Measurements from ENCODE around the gene QPCT.
"Not testable (repeated sequence)": the region's sequence is repeated elsewhere in the genome, so short reads cannot be mapped to it uniquely, and the experiment has no call there.

The QPCT gene

GRCh38 chr2:37361994-37362698 lies 17.7 kb downstream of the QPCT start:
- no peak for DNase-seq

DNA sequence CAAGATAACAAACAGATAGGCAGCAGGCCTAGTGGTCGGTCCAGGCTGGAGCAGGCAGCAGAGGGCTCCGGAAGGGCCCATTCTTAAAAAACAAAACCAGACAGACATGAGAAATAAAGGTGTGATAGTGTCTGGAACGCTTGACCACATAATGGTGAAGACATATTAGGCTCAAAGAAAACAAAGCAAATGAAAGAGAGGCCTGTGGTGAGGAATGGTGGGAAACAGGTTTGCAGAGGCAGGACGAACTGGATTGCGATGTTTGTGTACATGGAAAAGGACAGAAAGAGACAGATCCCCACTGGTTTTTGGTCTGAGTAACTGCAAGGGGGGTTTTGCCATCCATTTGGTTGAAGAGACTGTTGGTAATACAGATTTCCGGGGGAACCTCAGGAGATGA lies 19.9 kb downstream of the QPCT start:
- no peak for DNase-seq

DNA sequence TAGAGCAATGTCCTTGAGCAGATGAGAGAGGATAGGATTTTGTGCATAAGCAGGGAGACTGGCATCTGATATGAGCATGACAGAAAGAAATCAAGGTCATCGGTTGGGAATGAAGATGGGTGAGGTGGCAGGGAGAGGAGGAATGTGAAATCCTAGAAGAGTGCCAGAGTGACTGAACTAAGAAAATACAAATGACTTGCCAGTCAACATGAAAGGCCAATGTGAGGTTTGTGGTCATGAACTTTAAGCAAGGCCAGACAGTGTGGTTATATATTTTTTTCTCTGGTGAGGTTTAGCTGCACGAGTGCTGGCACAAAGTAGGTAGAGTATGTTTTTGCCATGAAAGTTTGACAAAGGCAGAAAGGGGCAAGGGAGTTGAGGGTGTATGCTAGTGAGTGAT lies 21.2 kb downstream of the QPCT start:
- DNase-seq = no peak

DNA sequence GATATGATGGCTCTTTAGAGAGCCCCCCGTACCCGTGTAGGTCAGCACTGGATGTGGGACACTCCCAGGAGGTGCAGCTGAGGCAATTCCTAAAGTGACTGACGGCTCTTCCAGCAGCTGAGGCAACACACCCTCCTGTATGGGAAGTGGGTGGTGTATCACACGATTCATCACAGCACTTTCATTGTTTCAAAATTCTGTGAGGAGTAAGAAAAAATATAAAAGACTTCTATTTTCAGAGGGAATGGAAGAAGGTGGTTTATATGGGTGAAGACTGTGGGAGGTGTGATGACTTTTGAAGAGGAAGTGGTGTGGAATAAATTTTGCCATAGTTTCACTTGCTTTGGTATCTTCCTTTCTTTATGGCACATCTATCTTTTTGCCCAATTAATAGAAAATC lies 22.3 kb downstream of the QPCT start:
- no peak for DNase-seq

DNA sequence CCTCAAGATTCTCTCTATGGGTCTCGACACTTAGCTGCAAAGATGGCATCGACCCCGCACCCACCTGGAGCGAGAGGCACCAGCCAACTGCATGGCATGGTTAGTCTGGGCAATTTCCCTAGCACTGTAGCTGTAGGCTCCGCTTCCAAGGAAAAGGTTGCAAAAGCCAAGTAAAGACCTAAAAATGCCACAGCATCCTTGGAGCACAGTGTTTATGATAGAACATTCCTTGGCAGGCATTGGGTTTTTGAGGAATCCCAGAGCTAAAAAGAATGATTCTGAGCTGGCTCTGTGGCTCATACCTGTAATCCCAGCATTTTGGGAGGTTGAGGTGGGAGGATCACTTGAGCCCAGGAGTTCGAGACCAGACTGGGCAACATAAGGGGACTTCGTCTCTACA lies 22.9 kb downstream of the QPCT start:
- no peak for DNase-seq

DNA sequence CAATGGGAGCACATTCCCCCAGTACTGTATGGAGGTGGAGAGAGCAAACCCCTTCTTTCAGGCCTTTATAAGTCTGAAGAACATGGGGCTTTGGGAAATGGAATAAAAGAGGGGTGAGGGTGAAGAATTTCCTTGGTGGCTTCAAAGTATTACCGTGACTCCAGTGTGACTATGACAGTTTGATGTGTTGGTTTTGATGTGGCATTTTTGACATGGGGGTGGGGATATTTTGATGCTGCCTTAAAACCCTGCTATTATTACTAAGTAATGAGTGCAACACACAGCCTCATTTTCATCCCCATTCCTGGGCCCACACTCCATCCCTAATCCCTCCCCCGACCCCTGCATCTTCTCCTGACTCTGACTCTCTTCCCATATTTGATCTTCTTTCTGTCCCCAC lies 23.6 kb downstream of the QPCT start:
- DNase-seq = no peak

DNA sequence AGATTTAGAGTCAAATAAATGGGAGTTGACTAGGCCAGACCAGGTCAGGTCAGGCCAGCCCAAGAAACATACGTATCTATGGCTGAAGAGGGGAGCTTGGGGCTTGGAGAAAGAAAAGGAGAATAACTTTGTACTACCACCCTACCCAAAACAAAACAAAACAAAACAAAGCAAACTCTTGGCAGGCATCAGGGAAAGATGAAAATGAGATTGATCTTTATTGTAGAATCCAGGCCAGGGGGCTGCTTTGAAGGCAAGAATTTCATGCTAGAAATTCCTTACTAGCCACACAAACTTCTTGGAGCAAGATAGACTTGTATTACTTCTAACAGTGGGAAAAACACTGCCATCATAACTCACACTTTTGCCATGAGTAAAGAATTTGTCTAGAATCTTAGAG lies 26.2 kb downstream of the QPCT start:
- DNase-seq = no peak

DNA sequence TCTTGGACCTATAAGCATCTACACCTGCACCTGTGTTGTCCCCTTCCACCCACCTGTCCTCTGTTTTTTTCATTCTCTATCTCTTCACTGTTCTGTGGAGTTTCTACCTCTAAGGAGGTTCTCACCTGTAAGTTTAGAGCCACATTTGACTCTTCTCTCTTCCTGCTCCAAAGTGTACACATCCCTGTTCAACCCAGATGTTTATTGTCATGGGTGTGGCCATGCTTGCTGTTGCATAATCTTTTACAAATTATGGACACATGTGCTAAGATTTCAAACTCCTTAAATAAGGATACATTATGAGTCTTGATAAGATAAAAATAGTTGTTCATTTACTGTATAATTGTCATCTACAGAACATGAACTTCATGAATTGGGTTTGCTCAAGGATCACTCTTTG lies 27.6 kb downstream of the QPCT start:
- no peak for DNase-seq

DNA sequence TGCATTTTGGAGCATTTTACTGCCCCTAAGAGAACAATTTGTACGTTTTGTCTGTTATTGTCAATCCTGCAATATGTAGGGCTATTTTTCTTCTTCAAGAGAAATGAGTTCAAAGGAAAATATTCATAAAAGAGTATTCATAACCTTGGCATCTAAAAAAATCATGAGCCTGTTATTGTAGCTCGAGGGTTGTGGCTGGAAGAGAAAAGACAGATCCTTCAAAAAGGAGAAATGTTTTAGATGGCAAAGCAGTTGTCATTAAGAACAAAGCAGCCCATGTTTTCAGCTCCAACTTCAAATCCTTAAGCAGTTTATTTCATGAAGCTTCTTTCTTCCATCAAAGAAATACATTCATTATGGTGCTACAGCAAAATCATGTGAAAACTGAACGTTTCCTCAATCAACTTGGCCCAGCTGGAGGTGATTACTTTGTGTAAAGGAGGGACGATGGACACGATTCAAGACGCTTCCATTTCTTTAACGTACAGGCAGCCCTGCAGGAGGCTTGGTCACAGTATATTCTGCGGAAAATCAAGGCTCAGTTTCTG lies 31.4 kb downstream of the QPCT start:
- DNase-seq = no peak

- no peak for DNase-seq
These were observed 32.2 kb downstream of the QPCT start for GRCh38 chr2:37376421-37377186.

GRCh38 chr2:37377187-37377532 lies 32.7 kb downstream of the QPCT start:
- DNase-seq = no peak

- no peak for DNase-seq
These were observed 34.0 kb downstream of the QPCT start for GRCh38 chr2:37378411-37378810.

- no peak for DNase-seq
These were observed 35.5 kb downstream of the QPCT start for GRCh38 chr2:37379881-37380296.

DNA sequence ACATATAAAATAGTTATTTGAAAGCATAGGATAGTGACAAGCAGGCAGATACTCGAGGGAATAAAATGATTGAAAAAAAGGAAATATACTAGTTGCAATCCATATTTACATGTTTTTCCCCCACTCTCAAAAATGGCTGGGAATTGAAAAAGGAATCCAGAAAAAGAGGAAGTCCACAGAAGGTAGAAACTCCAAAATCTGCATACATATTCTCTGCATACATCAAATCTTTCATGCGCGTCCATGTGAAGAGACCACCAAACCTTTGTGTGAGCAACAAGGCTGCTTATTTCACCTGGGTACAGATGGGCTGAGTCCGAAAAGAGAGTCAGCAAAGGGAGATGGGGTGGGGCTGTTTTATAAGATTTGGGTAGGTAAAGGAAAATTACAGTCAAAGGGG lies 36.4 kb downstream of the QPCT start:
- DNase-seq = not testable (repeated sequence)

DNA sequence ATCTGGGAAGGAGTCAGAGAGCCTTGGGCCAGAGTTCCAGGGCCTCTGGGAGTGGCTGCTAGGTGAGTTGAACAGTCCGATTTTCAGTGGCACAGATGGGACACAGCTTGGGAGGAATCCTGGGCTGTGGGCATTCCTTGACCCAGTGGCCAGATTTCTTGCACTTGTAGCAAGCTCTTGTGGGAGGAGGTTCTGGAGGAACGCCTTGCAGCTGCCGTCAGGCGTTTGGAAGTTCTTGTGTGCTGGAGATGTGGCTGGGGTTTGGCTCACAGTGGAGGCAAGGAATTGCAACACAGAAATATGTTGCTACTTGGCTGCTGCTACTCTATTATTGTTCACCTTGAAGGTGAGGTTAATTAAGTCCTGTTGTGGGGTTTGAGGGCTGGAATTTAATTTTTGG lies 39.8 kb downstream of the QPCT start:
- DNase-seq = not testable (repeated sequence)

DNA sequence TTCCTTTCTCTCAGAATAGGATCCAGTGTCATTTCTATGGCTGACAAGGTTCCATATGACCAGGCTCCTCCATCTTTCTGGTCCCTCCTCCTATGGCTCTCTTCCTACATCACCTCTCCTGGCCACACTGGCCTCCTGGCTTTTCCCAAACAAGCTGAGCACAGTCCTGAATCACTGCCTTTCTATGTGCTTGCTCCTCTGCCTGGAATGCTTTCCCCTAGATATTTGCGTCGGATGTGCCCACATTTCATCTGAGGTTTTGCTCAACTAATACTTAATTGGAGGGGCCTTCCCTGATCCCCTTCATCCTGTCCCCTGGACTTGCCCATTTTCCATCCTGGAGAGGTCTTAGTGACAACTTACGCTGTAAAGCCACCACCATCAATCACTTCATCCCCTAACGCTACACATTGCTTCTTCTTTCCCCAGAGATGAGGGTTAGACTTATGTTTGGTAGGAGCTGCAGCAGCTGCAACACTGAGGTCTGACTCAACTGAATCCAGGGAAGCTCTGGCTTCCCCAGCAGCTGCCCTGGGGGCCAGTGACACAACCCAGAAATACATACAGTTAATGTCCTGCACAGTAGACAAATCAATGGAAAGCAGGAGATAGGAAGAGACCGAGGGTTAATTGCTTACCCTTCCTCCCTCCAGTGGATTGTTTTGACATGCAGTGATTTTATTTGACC lies 42.9 kb downstream of the QPCT start:
- DNase-seq = no peak

DNA sequence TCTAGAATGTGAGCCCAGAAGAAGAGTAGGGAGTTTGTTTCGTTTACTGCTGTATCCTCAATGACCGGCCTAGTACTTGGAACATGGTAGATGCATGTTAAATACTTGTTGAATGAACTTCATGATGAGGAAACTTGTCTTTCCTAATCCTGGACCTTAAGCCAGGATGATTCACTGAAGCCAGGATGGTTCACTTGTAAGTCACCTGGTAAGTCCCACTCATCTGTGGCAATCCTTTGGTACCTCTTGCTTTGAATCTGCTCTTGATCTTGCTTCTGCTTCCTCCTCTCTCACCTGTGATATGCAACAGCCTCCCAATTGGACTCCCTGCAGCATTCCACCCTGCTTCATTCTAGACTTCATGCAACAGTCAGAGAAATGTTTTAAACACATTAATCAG lies 43.6 kb downstream of the QPCT start:
- DNase-seq = no peak

GRCh38 chr2:37389395-37389794 lies 45.0 kb downstream of the QPCT start:
- DNase-seq = no peak

DNA sequence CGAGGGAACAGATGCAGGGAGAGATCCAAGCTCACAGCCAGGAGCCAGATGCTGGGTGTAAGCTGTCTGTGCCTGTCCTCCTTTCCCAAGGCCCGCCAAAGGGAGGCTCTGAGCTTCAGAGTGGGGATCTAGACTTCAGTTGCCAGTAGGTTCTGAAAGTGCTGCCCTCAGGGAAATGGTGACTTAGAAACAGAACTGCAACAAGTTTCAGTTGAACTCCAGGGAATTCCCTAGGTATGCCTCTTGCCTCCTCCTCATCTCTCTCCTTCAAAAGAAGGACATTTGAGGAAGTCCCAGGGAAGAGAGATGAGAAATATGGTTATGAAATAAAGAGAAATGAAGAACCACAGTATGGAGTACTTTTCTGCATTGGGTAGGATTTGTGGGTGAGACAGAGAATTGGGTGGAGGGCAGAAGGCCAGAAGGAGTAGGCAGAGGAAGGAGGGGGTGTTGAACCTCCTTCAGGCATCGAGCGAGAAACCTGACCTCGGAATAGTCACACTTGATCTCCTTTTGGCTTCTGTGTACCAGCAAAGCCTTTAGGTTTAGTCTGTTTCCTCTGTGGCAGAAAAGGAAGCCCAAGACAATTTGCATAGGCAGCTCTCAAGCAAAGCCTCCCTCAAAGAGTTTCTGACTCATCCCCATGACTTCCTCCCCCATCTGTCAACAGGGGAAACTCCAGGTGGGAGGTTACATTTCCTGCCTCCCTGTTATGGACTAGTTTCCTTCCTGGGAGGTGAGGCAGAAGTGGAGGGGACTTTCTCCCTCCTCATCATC lies 45.7 kb downstream of the QPCT start:
- DNase-seq = peak; percentile 51

- no peak for DNase-seq
These were observed 46.3 kb downstream of the QPCT start for GRCh38 chr2:37390777-37391176.

DNA sequence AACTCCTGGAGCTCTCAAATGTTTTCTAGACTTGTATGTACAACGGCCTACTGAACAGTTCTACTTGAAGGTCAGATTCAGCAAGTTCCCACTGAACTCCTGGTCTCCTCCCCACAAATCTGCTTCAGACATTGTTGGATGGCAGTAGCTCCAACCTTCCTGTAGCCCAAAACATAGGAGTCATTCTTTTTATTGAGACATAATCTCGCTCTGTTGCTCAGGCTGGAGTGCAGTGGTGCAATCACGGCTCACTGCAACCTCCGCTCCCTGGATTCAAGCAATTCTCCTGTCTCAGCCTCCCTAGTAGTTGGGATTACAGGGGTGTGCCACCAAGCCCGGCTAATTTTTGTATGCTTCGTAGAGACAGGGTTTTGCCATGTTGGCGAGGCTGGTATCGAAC lies 47.3 kb downstream of the QPCT start:
- no peak for DNase-seq

- DNase-seq = no peak
These were observed 48.0 kb downstream of the QPCT start for GRCh38 chr2:37392428-37392827.

- DNase-seq = no peak
These were observed 49.8 kb downstream of the QPCT start for GRCh38 chr2:37394263-37394662.

All from effector CD4-positive, alpha-beta T cell (primary cell).